Ishikawa (cell line): ENCODE measurements around the gene SSU72.

ENCODE experiments used
- CEBPB ChIP-seq: IDR thresholded peaks from 2 replicates; pipeline ENCODE4 v1.6.1; 2012
- CREB1 ChIP-seq: IDR thresholded peaks from 2 replicates; pipeline ENCODE4 v1.6.1; 2012; ENCODE audit warnings: low read depth
- EGR1 ChIP-seq: IDR thresholded peaks from 2 replicates; pipeline ENCODE4 v1.6.1; 2012
- EP300 ChIP-seq: IDR thresholded peaks from 2 replicates; pipeline ENCODE4 v1.6.1; 2012; ENCODE audit warnings: borderline replicate concordance
- FOXM1 ChIP-seq: IDR thresholded peaks from 2 replicates; pipeline ENCODE4 v1.6.1; 2012; ENCODE audit warnings: low read depth, borderline replicate concordance
- MAX ChIP-seq: IDR thresholded peaks from 2 replicates; pipeline ENCODE4 v1.6.1; 2012
- NFIC ChIP-seq: IDR thresholded peaks from 2 replicates; pipeline ENCODE4 v1.6.1; 2012
- RAD21 ChIP-seq: IDR thresholded peaks from 2 replicates; pipeline ENCODE4 v1.6.1; 2012; ENCODE audit warnings: low read depth
- REST ChIP-seq: IDR thresholded peaks from 2 replicates; pipeline ENCODE4 v1.6.1; 2012; ENCODE audit warnings: low read depth, mild to moderate bottlenecking
- TCF12 ChIP-seq: IDR thresholded peaks from 2 replicates; pipeline ENCODE4 v1.6.1; 2012; ENCODE audit warnings: low read depth
- TEAD4 ChIP-seq: IDR thresholded peaks from 2 replicates; pipeline ENCODE4 v1.6.1; 2012
- USF1 ChIP-seq: IDR thresholded peaks from 2 replicates; pipeline ENCODE4 v1.6.1; 2012
- YY1 ChIP-seq: IDR thresholded peaks from 2 replicates; pipeline ENCODE4 v1.6.1; 2012; ENCODE audit warnings: low read depth
- ZBTB7A ChIP-seq: IDR thresholded peaks from 2 replicates; pipeline ENCODE4 v1.6.1; 2012; ENCODE audit warnings: low read depth

The SSU72 gene

GRCh38 chr1:1552263-1552639 lies 22.4 kb downstream of the SSU72 start:
- no peak for TF ChIP-seq YY1

- TF ChIP-seq EP300 (no peak), REST (no peak), ZBTB7A (no peak), CREB1 (no peak), FOXM1 (no peak), MAX (no peak), CEBPB (no peak), TEAD4 (no peak)
Measured at GRCh38 chr1:1551524-1552262, 23.0 kb downstream of the SSU72 start.

- TF ChIP-seq RAD21 (0 out of 2 replicates have a peak, but pooled peaks have one; percentile 7), CREB1 (no peak)
Measured at GRCh38 chr1:1550591-1551432, 23.9 kb downstream of the SSU72 start.

- TF ChIP-seq TCF12 (no peak), FOXM1 (no peak), MAX (no peak), CREB1 (no peak), EGR1 (no peak), ZBTB7A (no peak), REST (no peak), USF1 (no peak)
Measured at GRCh38 chr1:1550087-1550486, 24.6 kb downstream of the SSU72 start.

- TF ChIP-seq USF1 = no peak
- TF ChIP-seq CEBPB = no peak
- TF ChIP-seq NFIC = no peak
- TF ChIP-seq ZBTB7A = no peak
- no peak for TF ChIP-seq CREB1
Measured at GRCh38 chr1:1548591-1548990, 26.1 kb downstream of the SSU72 start.

- no peak for TF ChIP-seq RAD21
- no peak for TF ChIP-seq YY1
- no peak for TF ChIP-seq CEBPB
- TF ChIP-seq EP300 = no peak
- no peak for TF ChIP-seq TCF12
- TF ChIP-seq ZBTB7A = no peak
- TF ChIP-seq EGR1 = no peak
- no peak for TF ChIP-seq CREB1
- no peak for TF ChIP-seq MAX
- no peak for TF ChIP-seq REST
Measured at GRCh38 chr1:1547476-1547875, 27.2 kb downstream of the SSU72 start.
